SK-N-SH (cell line): ENCODE measurements around the gene TRPM3. TPM values are rescaled to one million over a fixed set of nuclear protein-coding genes. Genes with fewer than 3 reads are reported as not detected.

Experiments
- CTCF ChIA-PET: fragments of 300-600, 350-600 bp; formaldehyde crosslinking; extraction: SDS; loops from one replicate; lab custom pipeline; 2021; lab: Yijun Ruan, JAX
- POLR2A ChIA-PET: fragments of 350-600 bp; sonication (Branson Sonifier 250); formaldehyde crosslinking; extraction: SDS; loops from one replicate; lab custom pipeline; 2020; ENCODE audit warnings: antibody characterized with exemption, inconsistent platforms; lab: Yijun Ruan, JAX
- DNase-seq: peaks from one replicate; pipeline ENCODE4 v3.0.0; 2012
- H2AFZ ChIP-seq: fragments of 200-600 bp; sonication (generic); 2 replicates; pipeline ENCODE4 v1.8.1; 2016; ENCODE audit warnings: antibody characterized with exemption, mild to moderate bottlenecking, low read depth
- H3F3A ChIP-seq: fragments of 200-600 bp; sonication (generic); replicated peaks from 2 replicates; pipeline ENCODE3; 2016; ENCODE audit warnings: antibody characterized with exemption, mild to moderate bottlenecking; ENCODE audit not compliant: insufficient read depth
- H3K27ac ChIP-seq, 2 experiments: fragments of 200-500 bp in 1 of 2; fragments of 200-600 bp in 1 of 2; sonication (Bioruptor generic) in 1 of 2; sonication (generic), shearing (Covaris generic) in 1 of 2; 2 replicates each; pipeline versions ENCODE4 v1.5.1 to v1.6.1; 2014 to 2016; ENCODE audit warnings: low read depth in 2 of 2, inconsistent platforms in 1 of 2, low read length in 1 of 2, mild to moderate bottlenecking in 1 of 2, mixed read lengths in 1 of 2
- H3K27me3 ChIP-seq: fragments of 200-600 bp; sonication (generic), shearing (Covaris generic); 2 replicates; pipeline ENCODE4 v1.6.1; 2016; ENCODE audit warnings: mixed run types; ENCODE audit not compliant: insufficient read depth
- H3K36me3 ChIP-seq, 2 experiments: fragments of 200-500 bp in 1 of 2; fragments of 200-600 bp in 1 of 2; sonication (Bioruptor generic) in 1 of 2; sonication (generic) in 1 of 2; replicated peaks in 1 of 2; 2 replicates each; pipeline versions ENCODE3 to v1.5.1; 2014 to 2016; ENCODE audit warnings: low read length in 1 of 2, mild to moderate bottlenecking in 1 of 2; ENCODE audit not compliant: insufficient read depth in 2 of 2, control insufficient read depth in 1 of 2
- H3K4me1 ChIP-seq, 2 experiments: fragments of 200-500 bp in 1 of 2; fragments of 200-600 bp in 1 of 2; sonication (Bioruptor generic) in 1 of 2; sonication (generic), shearing (Covaris generic) in 1 of 2; 2 replicates each; pipeline versions ENCODE4 v1.5.1 to v1.6.1; 2014 to 2016; ENCODE audit warnings: low read depth in 1 of 2, low read length in 1 of 2, mixed run types in 1 of 2; ENCODE audit not compliant: insufficient read depth in 2 of 2, control insufficient read depth in 1 of 2
- H3K4me2 ChIP-seq: fragments of 200-600 bp; sonication (generic), shearing (Covaris generic); 2 replicates; pipeline ENCODE4 v1.6.1; 2017; ENCODE audit warnings: mixed run types
- H3K4me3 ChIP-seq, 2 experiments: fragments of 200-500 bp in 1 of 2; fragments of 200-600 bp in 1 of 2; sonication (Bioruptor generic) in 1 of 2; sonication (generic), shearing (Covaris generic) in 1 of 2; 2 replicates each; pipeline versions ENCODE4 v1.5.1 to v1.8.1; 2014 to 2016; ENCODE audit warnings: low read depth in 2 of 2, inconsistent platforms in 1 of 2, low read length in 1 of 2, mild to moderate bottlenecking in 1 of 2, mixed read lengths in 1 of 2, moderate library complexity in 1 of 2
- H3K79me2 ChIP-seq: fragments of 200-600 bp; sonication (generic); 2 replicates; pipeline ENCODE4 v1.8.1; 2017; ENCODE audit warnings: mild to moderate bottlenecking; ENCODE audit not compliant: insufficient read depth
- H3K9ac ChIP-seq: fragments of 200-600 bp; sonication (generic); 2 replicates; pipeline ENCODE4 v1.6.1; 2017; ENCODE audit warnings: mixed run types
- H3K9me2 ChIP-seq: fragments of 200-600 bp; sonication (generic); 2 replicates; pipeline ENCODE4 v1.6.1; 2017; ENCODE audit warnings: mixed run types
- H3K9me3 ChIP-seq: fragments of 200-600 bp; sonication (generic); 2 replicates; pipeline ENCODE4 v1.6.1; 2017; ENCODE audit warnings: mixed run types, mild to moderate bottlenecking, moderate library complexity
- H4K20me1 ChIP-seq: fragments of 200-600 bp; sonication (generic); 2 replicates; pipeline ENCODE4 v1.6.1; 2017; ENCODE audit warnings: mild to moderate bottlenecking, mixed run types; ENCODE audit not compliant: insufficient read depth
- ELF1 ChIP-seq: IDR thresholded peaks from 2 replicates; pipeline ENCODE4 v1.4.0; 2012
- FOSL2 ChIP-seq: IDR thresholded peaks from 2 replicates; pipeline ENCODE4 v1.4.0; 2012; ENCODE audit warnings: low read depth, mild to moderate bottlenecking, moderate library complexity, borderline replicate concordance
- FOXJ3 ChIP-seq: sonication (generic); formaldehyde crosslinking; IDR thresholded peaks from 2 replicates; pipeline ENCODE4 v1.5.1; 2020; ENCODE audit warnings: mild to moderate bottlenecking, missing genetic modification reagents
- FOXM1 ChIP-seq: IDR thresholded peaks from 2 replicates; pipeline ENCODE4 v1.4.0; 2012; ENCODE audit warnings: low read depth, mild to moderate bottlenecking
- JUND ChIP-seq: IDR thresholded peaks from 2 replicates; pipeline ENCODE4 v1.4.0; 2012
- MXI1 ChIP-seq: IDR thresholded peaks from 2 replicates; pipeline ENCODE4 v1.6.1; 2012; ENCODE audit warnings: mild to moderate bottlenecking, low read depth, low read length, improper control_type of control experiment
- POLR2AphosphoS5 ChIP-seq: IDR thresholded peaks from 2 replicates; pipeline ENCODE4 v1.6.1; 2012; ENCODE audit warnings: low read depth, low read length
- RFX5 ChIP-seq: IDR thresholded peaks from 2 replicates; pipeline ENCODE4 v1.6.1; 2012; ENCODE audit warnings: mild to moderate bottlenecking, improper control_type of control experiment, low read length
- TAF1 ChIP-seq: IDR thresholded peaks from 2 replicates; pipeline ENCODE4 v1.6.1; 2012; ENCODE audit warnings: low read depth, mild to moderate bottlenecking, low read length, moderate library complexity, borderline replicate concordance
- TCF12 ChIP-seq: IDR thresholded peaks from 2 replicates; pipeline ENCODE4 v1.4.0; 2012
- WGBS: methylation state at CpG from one replicate; pipeline ENCODE4 v1.1.6; 2017; ENCODE audit warnings: low lambda C conversion rate; 5-methylcytosine and 5-hydroxymethylcytosine counted together
- polyA plus RNA-seq, 3 experiments: library from polyadenylated mRNA; depleted of rRNA; stranded (reverse); fragments of >200 nt; gene quantifications; 2 replicates each; pipeline ENCODE4 v1.2.3, GENCODE V29; 2012
- TF ChIP-seq, protein P1 (sequence below): fragments of 200-600 bp; sonication (generic); IDR thresholded peaks from 2 replicates; pipeline ENCODE4 v1.6.1; 2017; ENCODE audit warnings: antibody characterized with exemption, mild to moderate bottlenecking, moderate library complexity
- TF ChIP-seq, protein P2 (sequence below): IDR thresholded peaks from 2 replicates; pipeline ENCODE4 v1.4.0; 2012; ENCODE audit warnings: low read depth, borderline replicate concordance

The TRPM3 gene
- polyA plus RNA-seq, 1 of the 3 experiments (the other 2 are of a cell fraction): not detected

DNA sequence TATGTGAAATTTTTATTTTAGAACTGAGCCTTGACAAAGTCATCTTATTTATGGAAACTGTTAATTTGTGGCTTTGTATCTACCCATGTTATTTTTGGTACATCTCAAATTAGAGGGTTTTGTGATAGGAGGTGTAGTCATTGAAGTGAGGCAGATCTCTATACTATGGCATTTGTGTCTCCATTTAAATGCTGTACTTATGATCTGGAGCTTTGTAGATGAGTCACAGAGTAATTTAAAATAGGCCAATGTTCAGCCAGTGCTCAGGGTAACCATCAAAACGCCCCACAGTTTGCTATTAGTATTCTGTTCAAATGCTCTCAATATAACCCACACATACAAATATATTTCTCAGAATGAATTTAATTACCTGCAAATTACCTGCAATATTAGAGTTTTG, 355.5 kb downstream of the TRPM3 start (continued):
- no peak for TF ChIP-seq JUND
- TF ChIP-seq FOSL2: no peak
- TF ChIP-seq, protein P1, sequence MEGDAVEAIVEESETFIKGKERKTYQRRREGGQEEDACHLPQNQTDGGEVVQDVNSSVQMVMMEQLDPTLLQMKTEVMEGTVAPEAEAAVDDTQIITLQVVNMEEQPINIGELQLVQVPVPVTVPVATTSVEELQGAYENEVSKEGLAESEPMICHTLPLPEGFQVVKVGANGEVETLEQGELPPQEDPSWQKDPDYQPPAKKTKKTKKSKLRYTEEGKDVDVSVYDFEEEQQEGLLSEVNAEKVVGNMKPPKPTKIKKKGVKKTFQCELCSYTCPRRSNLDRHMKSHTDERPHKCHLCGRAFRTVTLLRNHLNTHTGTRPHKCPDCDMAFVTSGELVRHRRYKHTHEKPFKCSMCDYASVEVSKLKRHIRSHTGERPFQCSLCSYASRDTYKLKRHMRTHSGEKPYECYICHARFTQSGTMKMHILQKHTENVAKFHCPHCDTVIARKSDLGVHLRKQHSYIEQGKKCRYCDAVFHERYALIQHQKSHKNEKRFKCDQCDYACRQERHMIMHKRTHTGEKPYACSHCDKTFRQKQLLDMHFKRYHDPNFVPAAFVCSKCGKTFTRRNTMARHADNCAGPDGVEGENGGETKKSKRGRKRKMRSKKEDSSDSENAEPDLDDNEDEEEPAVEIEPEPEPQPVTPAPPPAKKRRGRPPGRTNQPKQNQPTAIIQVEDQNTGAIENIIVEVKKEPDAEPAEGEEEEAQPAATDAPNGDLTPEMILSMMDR: no peak
- no peak for TF ChIP-seq FOXM1
- no peak for TF ChIP-seq POLR2AphosphoS5

DNA sequence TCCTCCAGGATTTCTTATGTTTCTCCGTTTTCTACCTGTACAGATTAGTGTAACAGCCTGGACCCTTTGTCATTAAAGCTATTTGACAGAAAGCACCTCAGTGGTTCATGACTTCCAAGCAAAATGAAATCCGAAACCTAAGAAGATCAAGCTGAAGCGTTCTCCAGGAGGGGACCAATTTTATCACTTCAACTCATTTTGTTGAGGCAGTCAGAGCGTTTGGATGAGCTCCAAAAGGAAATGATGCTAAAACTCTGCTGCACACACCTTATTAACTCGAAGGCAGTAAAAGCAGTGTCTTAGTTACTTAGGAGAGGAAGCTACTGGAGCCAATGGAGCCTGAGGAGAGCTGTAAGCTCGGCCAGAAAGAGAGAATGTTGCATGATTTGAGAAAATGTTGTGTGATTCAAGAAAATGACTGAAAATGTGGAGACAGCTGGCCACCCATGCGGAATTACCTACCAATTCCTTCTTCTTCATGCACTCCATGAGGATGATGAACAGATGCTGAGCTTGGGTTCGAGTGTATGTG, 360.2 kb downstream of the TRPM3 start:
- Histone ChIP-seq H3K9ac (no peak overlapping the region), H3K79me2 (no peaks in the 10 kb centered on the region), H3K4me3 (no peak overlapping the region), H3K27me3 (no peaks in the 10 kb centered on the region), H2AFZ (no peak overlapping the region), H4K20me1 (no peaks in the 10 kb centered on the region), H3F3A (no peaks in the 10 kb centered on the region), H3K27ac (no peak overlapping the region), H3K9me3 (no peaks in the 10 kb centered on the region), H3K4me1 (no peaks in the 10 kb centered on the region), H3K9me2 (no peaks in the 10 kb centered on the region), H3K4me2 (no peak overlapping the region), H3K36me3 (no peaks in the 10 kb centered on the region)
- ChIA-PET CTCF (interaction anchor here (1.1 to 1.2 kb wide), 2 partner anchors 11 to 121 kb away, joined by 3 read pairs; no protein-coding TSS in a partner anchor), POLR2A (no interaction called here)
- no peak for DNase-seq
- TF ChIP-seq, protein P1: no peak
- TF ChIP-seq TAF1 (no peak), RFX5 (no peak), FOSL2 (no peak), MXI1 (no peak), FOXJ3 (CRISPR knock-in tag) (no peak), ELF1 (no peak), TCF12 (no peak)
- TF ChIP-seq, protein P2, sequence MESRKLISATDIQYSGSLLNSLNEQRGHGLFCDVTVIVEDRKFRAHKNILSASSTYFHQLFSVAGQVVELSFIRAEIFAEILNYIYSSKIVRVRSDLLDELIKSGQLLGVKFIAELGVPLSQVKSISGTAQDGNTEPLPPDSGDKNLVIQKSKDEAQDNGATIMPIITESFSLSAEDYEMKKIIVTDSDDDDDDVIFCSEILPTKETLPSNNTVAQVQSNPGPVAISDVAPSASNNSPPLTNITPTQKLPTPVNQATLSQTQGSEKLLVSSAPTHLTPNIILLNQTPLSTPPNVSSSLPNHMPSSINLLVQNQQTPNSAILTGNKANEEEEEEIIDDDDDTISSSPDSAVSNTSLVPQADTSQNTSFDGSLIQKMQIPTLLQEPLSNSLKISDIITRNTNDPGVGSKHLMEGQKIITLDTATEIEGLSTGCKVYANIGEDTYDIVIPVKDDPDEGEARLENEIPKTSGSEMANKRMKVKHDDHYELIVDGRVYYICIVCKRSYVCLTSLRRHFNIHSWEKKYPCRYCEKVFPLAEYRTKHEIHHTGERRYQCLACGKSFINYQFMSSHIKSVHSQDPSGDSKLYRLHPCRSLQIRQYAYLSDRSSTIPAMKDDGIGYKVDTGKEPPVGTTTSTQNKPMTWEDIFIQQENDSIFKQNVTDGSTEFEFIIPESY: no peak
- 2% methylated on average over 8 of the region's 8 CpGs for whole genome bisulfite sequencing
